CD4-positive, alpha-beta memory T cell (primary cell): ENCODE measurements around the gene ERFE. TPM values are rescaled to one million over a fixed set of nuclear protein-coding genes. Genes with fewer than 3 reads are reported as not detected.

ENCODE experiments used
- CTCF ChIA-PET: fragments of 350-600 bp; sonication (Branson Sonifier 250); formaldehyde crosslinking; loops from one replicate; lab custom pipeline; 2021; ENCODE audit warnings: inconsistent platforms; ENCODE audit not compliant: partially characterized antibody; lab: Charles Lee
- POLR2A ChIA-PET: fragments of 350-600 bp; sonication (Branson Sonifier 250); formaldehyde crosslinking; loops from one replicate; lab custom pipeline; 2021; ENCODE audit not compliant: partially characterized antibody; lab: Charles Lee
- DNase-seq, 5 donors: peaks; one replicate each; pipeline versions ENCODE4 v3.0.0 to v3.0.0-alpha.2; 2020 to 2022; ENCODE audit warnings: mixed read lengths in 1 of 5
- H3K27ac ChIP-seq: one replicate; pipeline ENCODE4 v1.7.0; 2013; ENCODE audit warnings: low read depth, low read length
- H3K27me3 ChIP-seq: 2 replicates; pipeline ENCODE4 v1.7.0; 2013; ENCODE audit warnings: mild to moderate bottlenecking, low read length, moderate library complexity; ENCODE audit not compliant: insufficient read depth
- H3K36me3 ChIP-seq: 2 replicates; pipeline ENCODE4 v1.7.0; 2013; ENCODE audit warnings: mild to moderate bottlenecking, low read length, moderate library complexity; ENCODE audit not compliant: insufficient read depth
- H3K4me1 ChIP-seq: 2 replicates; pipeline ENCODE4 v1.7.0; 2013; ENCODE audit warnings: mild to moderate bottlenecking, low read length, moderate library complexity; ENCODE audit not compliant: insufficient read depth
- H3K4me3 ChIP-seq, 2 donors: one replicate each; pipeline ENCODE4 v1.7.0; 2013; ENCODE audit warnings: low read length in 2 of 2, mild to moderate bottlenecking in 1 of 2
- H3K9me3 ChIP-seq, 2 donors: one replicate each; pipeline ENCODE4 v1.7.0; 2013; ENCODE audit warnings: low read length in 2 of 2, control low read depth in 1 of 2; ENCODE audit not compliant: control insufficient read depth in 1 of 2
- H3K27ac Mint-ChIP-seq, 7 donors: one replicate each; pipeline ENCODE4 v1.8.0; 2020 to 2021; ENCODE audit warnings: mixed read lengths in 7 of 7, mild to moderate bottlenecking in 6 of 7, inconsistent platforms in 3 of 7, moderate library complexity in 3 of 7
- H3K27me3 Mint-ChIP-seq, 2 donors: one replicate each; pipeline ENCODE4 v1.8.0; 2020 to 2021; ENCODE audit warnings: mixed read lengths in 2 of 2
- H3K36me3 Mint-ChIP-seq, 2 donors: one replicate each; pipeline ENCODE4 v1.8.0; 2020 to 2021; ENCODE audit warnings: mixed read lengths in 2 of 2, inconsistent platforms in 1 of 2, mild to moderate bottlenecking in 1 of 2
- H3K4me1 Mint-ChIP-seq, 4 donors: one replicate each; pipeline ENCODE4 v1.8.0; 2020 to 2021; ENCODE audit warnings: mixed read lengths in 4 of 4, mild to moderate bottlenecking in 1 of 4
- H3K4me3 Mint-ChIP-seq, 8 donors: one replicate each; pipeline ENCODE4 v1.8.0; 2020 to 2021; ENCODE audit warnings: mixed read lengths in 8 of 8, mild to moderate bottlenecking in 7 of 8, moderate library complexity in 6 of 8, inconsistent platforms in 3 of 8
- H3K9me3 Mint-ChIP-seq, 8 donors: one replicate each; pipeline ENCODE4 v1.8.0; 2020 to 2021; ENCODE audit warnings: mixed read lengths in 8 of 8, mild to moderate bottlenecking in 5 of 8, inconsistent platforms in 3 of 8, moderate library complexity in 1 of 8
- intact Hi-C: fragments of 100-400 bp; cut with micrococcal nuclease; formaldehyde crosslinking; loops from one replicate; pipeline ENCODE4 v1.15.1; 2023
- polyA plus RNA-seq, 2 donors: library from polyadenylated mRNA; unstranded; fragments of 300-500 nt; fragmentation: Illumina TruSeq; gene quantifications; one replicate each; pipeline ENCODE4 v1.2.3, GENCODE V29; 2021
- total RNA-seq, 2 experiments: library from RNA; stranded (reverse); gene quantifications; one replicate each; pipeline ENCODE4 v1.2.3, GENCODE V29; 2021

The ERFE gene
- total and polyA plus RNA-seq, 4 experiments from 2014 or later: not detected

DNA sequence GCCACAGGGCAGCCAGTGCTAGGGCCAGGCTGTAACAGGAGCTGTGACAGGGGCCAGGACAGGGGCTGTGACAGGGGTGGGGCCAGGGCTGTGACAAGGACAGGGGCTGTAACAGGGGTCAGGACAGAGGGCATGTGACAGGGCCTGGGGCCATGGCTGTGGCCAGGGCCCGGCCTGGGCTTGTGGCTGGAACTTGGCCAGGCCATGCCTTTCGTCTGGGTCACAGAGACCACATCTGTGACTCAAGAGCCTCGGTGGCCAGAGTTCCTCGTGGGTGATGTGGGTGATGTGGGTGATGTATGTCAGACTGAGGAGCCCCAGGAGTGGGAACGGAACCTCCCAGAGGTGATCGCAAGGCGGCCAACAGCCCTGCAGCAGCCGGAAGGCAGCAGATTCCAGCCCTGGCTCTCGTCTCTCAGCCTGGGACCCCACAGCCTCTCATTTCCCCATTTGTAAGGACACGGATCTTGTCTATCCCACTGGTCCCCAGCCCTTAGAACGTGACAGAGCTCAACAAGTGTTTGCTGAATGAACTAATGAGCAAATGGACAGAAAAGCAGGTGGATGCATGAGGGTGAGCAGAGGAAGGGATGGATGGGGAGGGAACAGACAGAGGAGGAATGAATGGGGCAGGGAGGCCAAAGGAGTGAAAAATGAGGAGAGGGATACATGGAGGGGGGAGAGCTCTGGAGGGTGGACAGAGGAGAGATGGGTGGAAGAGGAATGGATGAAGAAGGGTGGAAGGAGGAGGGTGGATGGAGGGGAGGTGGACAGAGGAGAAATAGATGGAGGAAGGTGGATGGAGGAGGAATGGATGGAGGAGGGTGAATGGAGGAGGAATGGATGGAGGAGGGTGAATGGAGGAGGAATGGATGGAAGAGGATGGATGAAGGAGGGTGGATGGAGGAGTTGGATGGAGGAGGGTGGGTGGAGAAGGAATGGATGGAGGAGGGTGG lies 41.3 kb upstream of the ERFE start:
- ChIA-PET POLR2A (no interaction called here), CTCF (no interaction called here)
- peak overlapping the region in 2 of 7 donors; percentile 30 to 55 for H3K27ac Mint-ChIP-seq
- no peaks in the 10 kb centered on the region for H3K36me3 Mint-ChIP-seq
- Histone ChIP-seq H3K9me3 (no peaks in the 10 kb centered on the region), H3K4me3 (no peak overlapping the region), H3K4me1 (no peaks in the 10 kb centered on the region), H3K27me3 (no peaks in the 10 kb centered on the region), H3K27ac (no peak overlapping the region), H3K36me3 (no peaks in the 10 kb centered on the region)
- no peak overlapping the region for H3K4me3 Mint-ChIP-seq
- no peaks in the 10 kb centered on the region for H3K4me1 Mint-ChIP-seq
- intact Hi-C loops: no loop called here
- H3K27me3 Mint-ChIP-seq: peaks cover 0 to 7% of the 10 kb centered on the region in 2 donors
- peaks cover 0 to 13% (median 10%) of the 10 kb centered on the region in 8 donors for H3K9me3 Mint-ChIP-seq
- DNase-seq: peak in 1 of 5 donors; percentile 9

DNA sequence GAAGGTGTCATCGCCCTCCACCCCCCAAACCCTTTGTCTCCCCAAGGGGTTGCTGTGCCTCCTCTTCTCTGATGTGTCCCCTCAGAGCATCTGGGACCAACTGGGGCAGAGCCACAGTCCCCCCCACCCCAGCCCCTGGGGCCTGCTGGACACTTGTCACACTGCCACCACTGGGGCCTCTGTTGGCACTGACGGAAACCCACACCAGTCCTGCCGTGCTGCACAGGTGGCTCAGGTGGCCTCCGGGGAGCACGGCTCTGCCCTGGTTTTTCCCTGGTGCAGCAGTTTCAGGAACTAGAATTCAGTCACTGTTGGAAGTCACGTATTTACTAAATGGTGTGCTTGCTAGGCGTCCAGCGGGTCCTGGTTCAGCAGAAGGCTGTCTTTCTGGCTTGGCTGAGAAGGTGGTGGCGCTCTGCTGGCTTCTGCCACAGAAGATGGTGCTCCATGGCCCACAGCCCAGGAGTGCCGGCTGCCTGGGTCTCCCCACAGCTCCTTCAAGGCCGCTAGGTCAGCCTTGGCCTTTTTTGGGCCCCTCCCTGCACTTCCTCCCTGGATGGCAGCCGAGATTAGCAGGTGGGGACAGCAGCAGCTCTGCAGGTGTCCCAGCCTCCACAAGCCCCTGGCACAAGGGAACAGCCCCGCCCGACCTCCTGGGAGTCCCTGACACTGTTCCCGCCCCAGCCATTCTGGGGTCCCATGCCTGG lies 38.9 kb upstream of the ERFE start:
- Histone ChIP-seq H3K36me3 (no peaks in the 10 kb centered on the region), H3K4me3 (no peak overlapping the region), H3K4me1 (no peaks in the 10 kb centered on the region), H3K27ac (no peak overlapping the region), H3K9me3 (no peaks in the 10 kb centered on the region), H3K27me3 (no peaks in the 10 kb centered on the region)
- H3K27me3 Mint-ChIP-seq: peaks cover 0 to 7% of the 10 kb centered on the region in 2 donors
- intact Hi-C loops: no loop called here
- H3K9me3 Mint-ChIP-seq: peaks cover 0 to 2% (median 0%) of the 10 kb centered on the region in 8 donors
- peaks cover 0 to 2% (median 0%) of the 10 kb centered on the region in 4 donors for H3K4me1 Mint-ChIP-seq
- POLR2A ChIA-PET: no interaction called here
- peak in 1 of 5 donors; percentile 19 for DNase-seq
- no peaks in the 10 kb centered on the region for H3K36me3 Mint-ChIP-seq
- H3K4me3 Mint-ChIP-seq: no peak overlapping the region
- CTCF ChIA-PET: no interaction called here
- H3K27ac Mint-ChIP-seq: no peak overlapping the region

DNA sequence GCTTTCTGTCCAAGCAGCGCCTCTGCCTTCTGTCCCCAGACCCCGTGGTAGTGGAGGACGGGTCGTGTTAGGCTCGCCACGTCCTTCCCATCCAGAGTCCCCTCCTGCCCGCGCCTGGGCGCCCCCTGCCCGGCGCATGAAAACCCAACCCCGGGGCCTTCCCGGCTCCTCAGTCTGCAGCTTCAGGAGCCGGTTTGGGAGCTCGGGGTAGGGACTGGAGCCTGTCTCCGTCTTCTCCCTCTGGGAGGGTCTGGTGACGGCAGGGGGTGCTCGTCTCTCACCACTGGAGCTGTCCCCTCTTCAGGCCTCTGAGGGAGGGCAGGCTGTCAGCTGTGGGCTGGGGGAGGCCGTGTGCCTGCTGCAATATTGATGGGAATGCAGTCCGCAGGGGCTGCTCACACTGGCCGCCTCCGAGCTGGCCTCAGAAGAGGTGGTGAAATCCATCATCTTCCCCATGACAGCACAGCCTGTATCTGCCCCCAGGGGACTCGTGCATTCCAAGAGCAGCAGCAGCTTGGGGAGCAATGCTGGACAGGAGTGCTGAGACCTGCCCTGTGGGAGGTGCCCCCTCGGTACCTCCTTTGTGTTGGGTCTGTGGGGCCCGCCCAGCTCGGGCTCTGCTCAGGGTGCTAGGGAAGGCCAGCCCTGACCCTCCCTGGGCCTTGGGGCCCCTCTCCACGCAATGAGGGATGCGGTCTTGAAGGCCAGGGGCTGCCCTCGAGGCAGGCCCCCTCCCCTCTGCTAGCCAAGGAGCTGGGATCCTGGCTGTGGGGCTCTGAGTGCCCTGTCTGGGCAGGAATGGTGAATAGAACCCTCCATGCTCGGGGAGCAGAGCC lies 38.1 kb upstream of the ERFE start:
- Mint-ChIP-seq H3K9me3 (peaks cover 0 to 2% (median 0%) of the 10 kb centered on the region in 8 donors), H3K27ac (no peak overlapping the region), H3K27me3 (peaks cover 0 to 7% of the 10 kb centered on the region in 2 donors), H3K4me3 (no peak overlapping the region), H3K36me3 (no peaks in the 10 kb centered on the region), H3K4me1 (peaks cover 0 to 2% (median 0%) of the 10 kb centered on the region in 4 donors)
- Histone ChIP-seq H3K27me3 (no peaks in the 10 kb centered on the region), H3K27ac (no peak overlapping the region), H3K4me3 (no peak overlapping the region), H3K4me1 (no peaks in the 10 kb centered on the region), H3K9me3 (no peaks in the 10 kb centered on the region), H3K36me3 (no peaks in the 10 kb centered on the region)
- DNase-seq: peak in 1 of 5 donors; percentile 16
- POLR2A ChIA-PET: no interaction called here
- intact Hi-C loops: no loop called here
- CTCF ChIA-PET: no interaction called here

GRCh38 chr2:238121511-238122286 lies 37.1 kb upstream of the ERFE start:
- Histone ChIP-seq H3K27ac (no peak overlapping the region), H3K9me3 (no peaks in the 10 kb centered on the region), H3K4me1 (no peaks in the 10 kb centered on the region), H3K36me3 (no peaks in the 10 kb centered on the region), H3K4me3 (no peak overlapping the region), H3K27me3 (no peaks in the 10 kb centered on the region)
- Mint-ChIP-seq H3K4me3 (no peak overlapping the region), H3K36me3 (no peaks in the 10 kb centered on the region), H3K9me3 (peaks cover 0 to 2% (median 0%) of the 10 kb centered on the region in 8 donors), H3K4me1 (peaks cover 0 to 2% (median 0%) of the 10 kb centered on the region in 4 donors), H3K27me3 (peaks cover 0 to 7% of the 10 kb centered on the region in 2 donors), H3K27ac (no peak overlapping the region)
- DNase-seq: peak in 1 of 5 donors; percentile 5
- CTCF ChIA-PET: no interaction called here
- POLR2A ChIA-PET: no interaction called here
- intact Hi-C loops: no loop called here

DNA sequence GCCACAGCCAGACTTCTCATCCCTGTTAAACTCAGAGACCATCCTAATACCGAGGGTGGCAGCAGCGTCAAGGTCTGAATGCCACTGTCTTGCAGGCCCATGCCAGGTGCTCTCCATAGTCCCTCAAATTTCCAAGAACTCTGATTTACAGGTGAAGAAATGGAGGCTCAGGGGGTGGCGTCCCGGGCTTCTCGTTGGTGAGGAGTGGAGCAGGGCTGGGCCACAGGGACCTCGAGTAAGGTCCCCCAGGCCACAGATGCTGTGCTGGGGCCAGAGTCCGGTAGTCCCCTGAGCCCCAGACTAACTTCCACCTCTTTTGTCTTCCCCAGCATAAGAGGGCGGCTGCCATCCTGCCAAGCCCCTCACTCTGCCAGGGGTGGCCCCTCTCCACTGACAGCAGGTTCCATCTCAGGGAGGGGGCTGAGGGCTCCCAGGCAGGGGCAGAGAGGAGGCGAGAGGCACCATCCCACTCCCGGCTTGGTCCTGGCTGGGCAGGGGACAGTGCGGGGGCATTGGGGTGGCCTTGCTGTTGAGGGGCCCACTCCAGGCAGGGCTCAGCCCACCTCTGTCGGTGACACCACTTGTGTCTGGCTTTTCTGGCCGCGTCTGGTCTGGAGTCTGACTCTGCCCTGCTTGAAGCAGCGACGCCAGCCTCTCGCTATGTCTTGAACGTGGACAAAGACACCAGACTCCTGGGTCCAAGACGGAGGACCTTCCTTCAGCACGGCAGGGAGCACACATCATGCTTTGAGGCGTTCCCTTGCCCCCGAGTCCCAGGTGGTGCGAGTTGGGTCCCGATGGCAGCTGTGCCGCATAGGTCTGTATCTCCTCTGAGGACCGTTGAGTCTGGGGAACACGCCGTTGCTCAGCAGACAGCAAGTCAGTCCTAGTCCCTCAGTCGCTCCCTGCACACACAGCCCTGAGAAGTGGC lies 36.2 kb upstream of the ERFE start:
- Histone ChIP-seq H3K4me3 (no peak overlapping the region), H3K4me1 (no peaks in the 10 kb centered on the region), H3K27ac (no peak overlapping the region), H3K27me3 (no peaks in the 10 kb centered on the region), H3K9me3 (no peaks in the 10 kb centered on the region), H3K36me3 (no peaks in the 10 kb centered on the region)
- CTCF ChIA-PET: no interaction called here
- intact Hi-C loops: no loop called here
- no peak overlapping the region for H3K4me3 Mint-ChIP-seq
- peaks cover 0 to 7% of the 10 kb centered on the region in 2 donors for H3K27me3 Mint-ChIP-seq
- peaks cover 0 to 2% (median 0%) of the 10 kb centered on the region in 4 donors for H3K4me1 Mint-ChIP-seq
- DNase-seq: no peak
- POLR2A ChIA-PET: no interaction called here
- H3K9me3 Mint-ChIP-seq: peaks cover 0 to 1% (median 0%) of the 10 kb centered on the region in 8 donors
- no peak overlapping the region for H3K27ac Mint-ChIP-seq
- H3K36me3 Mint-ChIP-seq: no peaks in the 10 kb centered on the region
